ENCODE data around the gene AUTS2. TPM values are rescaled to one million over a fixed set of nuclear protein-coding genes. Genes with fewer than 3 reads are reported as not detected.

AUTS2 gene
- total RNA-seq, 1 experiment from 2014 or later, result 256 TPM

GRCh38 chr7:70230761-70231160, 632.5 kb downstream of the AUTS2 start:
- no peaks in the 10 kb centered on the region for H3K9me3 ChIP-seq (ENCODE audit: control insufficient read depth, low read depth, low read length)
- H3K79me2 ChIP-seq (ENCODE audit: insufficient read depth, low read length), result no peaks in the 10 kb centered on the region
- no peaks in the 10 kb centered on the region for H3K27me3 ChIP-seq (ENCODE audit: insufficient read depth, low read length)
- Mint-ChIP-seq H3K9me3 (peaks cover 17 to 21% of the 10 kb centered on the region in 2 experiments), H3K4me1 (no peaks in the 10 kb centered on the region), H3K27ac (no peak overlapping the region), H3K36me3 (ENCODE audit: insufficient read depth in 1 of 3, low read depth in 3 of 3) (peaks cover 13 to 19% (median 18%) of the 10 kb centered on the region in 3 experiments), H3K4me3 (no peak overlapping the region), H3K27me3 (ENCODE audit: low read depth) (no peaks in the 10 kb centered on the region)
- no peak overlapping the region for H4K8ac ChIP-seq (replicated peaks; ENCODE audit: insufficient read length, low read depth, low read length)
- H3K4me2 ChIP-seq (ENCODE audit: insufficient read depth, insufficient read length, low read length), result no peak overlapping the region
- no peak overlapping the region for H2BK20ac ChIP-seq (ENCODE audit: low read depth, low read length, poor library complexity, severe bottlenecking)
- no peak overlapping the region for H4K91ac ChIP-seq (ENCODE audit: insufficient read length, low read depth, low read length)
- H3K27ac ChIP-seq (ENCODE audit: insufficient read length, low read depth, low read length), result no peak overlapping the region
- H2AK5ac ChIP-seq (ENCODE audit: insufficient read length, low read length), result no peak overlapping the region
- no peak overlapping the region for H2BK120ac ChIP-seq (ENCODE audit: low read depth, low read length, poor library complexity, severe bottlenecking)
- H3K9ac ChIP-seq (ENCODE audit: extremely low read depth, insufficient read length, low read length), result no peak overlapping the region
- no peak for DNase-seq
- H4K20me1 ChIP-seq (ENCODE audit: control insufficient read depth, insufficient read depth, insufficient read length), result no peaks in the 10 kb centered on the region
- H3K14ac ChIP-seq (ENCODE audit: insufficient read depth, low read length), result no peak overlapping the region
- no peaks in the 10 kb centered on the region for H3K79me1 ChIP-seq (ENCODE audit: insufficient read depth, low read depth, low read length, poor library complexity, severe bottlenecking)
- no CpG with 5 or more reads among the region's 3 CpGs for WGBS (ENCODE audit: extremely low coverage, insufficient read length, low lambda C conversion rate)
- H2BK12ac ChIP-seq (ENCODE audit: insufficient read length, low read depth, low read length), result no peak overlapping the region
- no peak overlapping the region for H2BK5ac ChIP-seq (ENCODE audit: insufficient read length, low read length)
- no peak overlapping the region for H3T11ph ChIP-seq (ENCODE audit: low read length)
- H3K23ac ChIP-seq (ENCODE audit: insufficient read length, low read depth, low read length), result no peak overlapping the region
- H3K4me1 ChIP-seq (ENCODE audit: insufficient read depth, low read length), result no peaks in the 10 kb centered on the region
- TF ChIP-seq CTCF (conservative IDR thresholded peaks at IDR 0.05), result no peak
- no peak overlapping the region for H2BK15ac ChIP-seq (ENCODE audit: low read depth, low read length)
- H3K4ac ChIP-seq (ENCODE audit: low read depth, low read length), result no peak overlapping the region
- no peak overlapping the region for H3K56ac ChIP-seq (ENCODE audit: insufficient read length, low read depth, low read length)
- H3K23me2 ChIP-seq (ENCODE audit: insufficient read length, low read depth, low read length, poor library complexity, severe bottlenecking), result no peaks in the 10 kb centered on the region
- H4K5ac ChIP-seq (ENCODE audit: insufficient read length, low read depth, low read length), result no peak overlapping the region
- no peak overlapping the region for H2AFZ ChIP-seq (ENCODE audit: low read length)
- H3K18ac ChIP-seq (ENCODE audit: insufficient read length, low read depth, low read length), result no peak overlapping the region

Data from H9 (cell line).